ENCODE measurements around the gene PATJ. TPM values are rescaled to one million over a fixed set of nuclear protein-coding genes. Genes with fewer than 3 reads are reported as not detected.

Gene PATJ
- total and polyA plus RNA-seq, 2 donors (not counting 3 experiments of a cell fraction or from before 2014, with no cell fraction given), result 1.1 to 3.0 TPM

GRCh38 chr1:61873994-61874393 is 131.7 kb downstream of the PATJ start:
- intact Hi-C loops (cut with micrococcal nuclease) (no loop called here), dilution Hi-C loops (cut with MboI; ENCODE audit: extremely low pct_ligation_motif_present, low sequenced_read_pairs) (no loop called here)
- Histone ChIP-seq H3K4me1 (ENCODE audit: control insufficient read depth, extremely low read depth, insufficient read depth, low read length) (no peaks in the 10 kb centered on the region), H4K20me1 (replicated peaks; ENCODE audit: control insufficient read depth, extremely low read depth, insufficient read depth, low read length) (no peaks in the 10 kb centered on the region), H3K4me2 (ENCODE audit: insufficient read depth, low read length) (no peak overlapping the region), H3K27me3 (ENCODE audit: control insufficient read depth in 2 of 2, insufficient read depth in 2 of 2, low read length in 2 of 2) (no peaks in the 10 kb centered on the region), H3K36me3 (ENCODE audit: control insufficient read depth in 2 of 2, extremely low read depth in 1 of 2, insufficient read depth in 2 of 2, low read length in 2 of 2) (no peaks in the 10 kb centered on the region), H3K79me2 (ENCODE audit: control insufficient read depth, insufficient read depth, low read length) (no peaks in the 10 kb centered on the region), H3K27ac (ENCODE audit: insufficient read depth, low read depth, low read length) (no peak overlapping the region), H3K9me1 (replicated peaks; ENCODE audit: control insufficient read depth, extremely low read depth, insufficient read depth, low read length) (no peaks in the 10 kb centered on the region), H3K9ac (replicated peaks; ENCODE audit: extremely low read depth, insufficient read depth, low read length) (no peak overlapping the region), H3K4me3 (replicated peaks in 1 of 3; ENCODE audit: insufficient read depth in 1 of 3, low read depth in 1 of 3, low read length in 3 of 3) (no peak overlapping the region), H3K9me3 (replicated peaks; ENCODE audit: control insufficient read depth, insufficient read depth, low read length) (no peaks in the 10 kb centered on the region), H2AFZ (ENCODE audit: low read depth, low read length) (no peak overlapping the region)
- no TSS peak for BruUV-seq (replicated peaks)
- no peak for FAIRE-seq
- POLR2A ChIA-PET, result no interaction called here
- DNase-seq (ENCODE audit: low read depth, low spot score), result no peak
- CTCF ChIA-PET, result no interaction called here
- TF ChIP-seq EZH2 (IDR thresholded peaks at IDR 0.05; ENCODE audit: borderline replicate concordance, low read depth, low read length, severe bottlenecking), result no peak
- TF ChIP-seq GATA2 (IDR thresholded peaks at IDR 0.05; ENCODE audit: insufficient read depth, insufficient read length, low read depth, low read length), result no peak
- no peak for TF ChIP-seq MAX (IDR thresholded peaks at IDR 0.05; ENCODE audit: insufficient read depth, insufficient read length)
- TF ChIP-seq CTCF (IDR thresholded peaks at IDR 0.05; ENCODE audit: extremely low read depth in 1 of 2, insufficient read depth in 1 of 2, low read depth in 1 of 2, low read length in 2 of 2), result no peak
- no peak for TF ChIP-seq FOS (IDR thresholded peaks at IDR 0.05; ENCODE audit: borderline replicate concordance, insufficient read depth, low read length)
- TF ChIP-seq MYC (IDR thresholded peaks at IDR 0.05; ENCODE audit: low read depth, low read length), result no peak
- TF ChIP-seq POLR2A (IDR thresholded peaks at IDR 0.05; ENCODE audit: low read depth, low read length), result no peak
- no peak for TF ChIP-seq POLR2AphosphoS5 (IDR thresholded peaks at IDR 0.05; ENCODE audit: insufficient read depth, low read depth, low read length)
- no peak for TF ChIP-seq JUN (IDR thresholded peaks at IDR 0.05; ENCODE audit: borderline replicate concordance, insufficient read depth, insufficient read length, low read depth)

Measured in endothelial cell of umbilical vein (primary cell).